DND-41 (cell line): ENCODE data around the gene DCST1.
A peak's percentile ranks its signal among the peaks of the same experiment; 100 is the strongest.

Source experiments
- ATAC-seq: fragments of 200-7000 bp; cut with Tn5 transposase; 3 replicates; pipeline ENCODE4 v1.9.1; 2021; ENCODE audit warnings: low read depth; ENCODE audit not compliant: insufficient read depth
- DNase-seq: peaks from one replicate; pipeline ENCODE4 v3.0.0-alpha.2; 2020
- H2AFZ ChIP-seq: 2 replicates; pipeline ENCODE4 v1.6.0; 2012; ENCODE audit warnings: low read depth, low read length
- H3K27ac ChIP-seq: 2 replicates; pipeline ENCODE4 v1.5.1; 2012; ENCODE audit warnings: low read length, inconsistent platforms
- H3K27me3 ChIP-seq: fragments of 200-600 bp; sonication (generic); 2 replicates; pipeline ENCODE4 v1.6.0; 2012; ENCODE audit warnings: low read length, mild to moderate bottlenecking, inconsistent platforms; ENCODE audit not compliant: insufficient read depth, poor library complexity
- H3K36me3 ChIP-seq: 2 replicates; pipeline ENCODE4 v1.5.1; 2012; ENCODE audit warnings: low read length, inconsistent platforms; ENCODE audit not compliant: insufficient read depth
- H3K4me1 ChIP-seq: 2 replicates; pipeline ENCODE4 v1.5.1; 2012; ENCODE audit warnings: mild to moderate bottlenecking, low read length; ENCODE audit not compliant: insufficient read depth
- H3K4me2 ChIP-seq: 2 replicates; pipeline ENCODE4 v1.6.0; 2012; ENCODE audit warnings: mild to moderate bottlenecking, moderate library complexity, low read length, inconsistent platforms; ENCODE audit not compliant: insufficient read depth
- H3K4me3 ChIP-seq, 2 experiments: fragments of 200-600 bp in 1 of 2; shearing (Covaris generic) in 1 of 2; 2 replicates each; pipeline ENCODE4 v1.5.1; 2012 to 2016; ENCODE audit warnings: inconsistent platforms in 2 of 2, low read length in 2 of 2, mild to moderate bottlenecking in 2 of 2, low read depth in 1 of 2, moderate library complexity in 1 of 2
- H3K79me2 ChIP-seq: 2 replicates; pipeline ENCODE4 v1.6.0; 2012; ENCODE audit warnings: low read length, inconsistent platforms; ENCODE audit not compliant: insufficient read depth
- H3K9ac ChIP-seq: 2 replicates; pipeline ENCODE4 v1.6.0; 2012; ENCODE audit warnings: low read depth, mild to moderate bottlenecking, inconsistent platforms, low read length, moderate library complexity
- H3K9me3 ChIP-seq: 2 replicates; pipeline ENCODE4 v1.5.1; 2012; ENCODE audit warnings: low read length, moderate library complexity, mild to moderate bottlenecking, inconsistent platforms; ENCODE audit not compliant: insufficient read depth, severe bottlenecking
- H4K20me1 ChIP-seq: 2 replicates; pipeline ENCODE4 v1.6.0; 2012; ENCODE audit warnings: low read length; ENCODE audit not compliant: insufficient read depth
- CTCF ChIP-seq: IDR thresholded peaks from 2 replicates; pipeline ENCODE4 v1.5.1; 2012; ENCODE audit warnings: borderline replicate concordance, low read length, moderate library complexity, mild to moderate bottlenecking; ENCODE audit not compliant: poor library complexity, severe bottlenecking; ENCODE audit errors: extremely low read depth
- EZH2 ChIP-seq: IDR thresholded peaks from 3 replicates; pipeline ENCODE4 v1.6.1; 2012; ENCODE audit warnings: borderline replicate concordance, low read depth, mild to moderate bottlenecking, moderate library complexity, low read length, inconsistent platforms; ENCODE audit not compliant: severe bottlenecking

DCST1 gene

GRCh38 chr1:155043793-155044192 lies 10.2 kb downstream of the DCST1 start:
- no peak overlapping the region for H3K9ac ChIP-seq
- H2AFZ ChIP-seq = no peak overlapping the region
- no peaks in the 10 kb centered on the region for H3K79me2 ChIP-seq
- H4K20me1 ChIP-seq = peaks cover 5% of the 10 kb centered on the region
- no peaks in the 10 kb centered on the region for H3K4me1 ChIP-seq
- DNase-seq (no peak), ATAC-seq (no peak)
- no peaks in the 10 kb centered on the region for H3K36me3 ChIP-seq
- no peak overlapping the region for H3K4me3 ChIP-seq
- no peak for TF ChIP-seq EZH2
- TF ChIP-seq CTCF = no peak
- no peak overlapping the region for H3K4me2 ChIP-seq
- H3K27ac ChIP-seq = no peak overlapping the region
- H3K27me3 ChIP-seq = peaks cover 30% of the 10 kb centered on the region
- no peaks in the 10 kb centered on the region for H3K9me3 ChIP-seq

- no peak overlapping the region for H3K27ac ChIP-seq
- ATAC-seq = no peak
- H3K9ac ChIP-seq = no peak overlapping the region
- H3K4me2 ChIP-seq = no peak overlapping the region
- no peaks in the 10 kb centered on the region for H3K79me2 ChIP-seq
- no peaks in the 10 kb centered on the region for H3K36me3 ChIP-seq
- H3K4me1 ChIP-seq = no peaks in the 10 kb centered on the region
- DNase-seq = no peak
- H4K20me1 ChIP-seq = peaks cover 5% of the 10 kb centered on the region
- peaks cover 30% of the 10 kb centered on the region for H3K27me3 ChIP-seq
- H2AFZ ChIP-seq = no peak overlapping the region
- H3K9me3 ChIP-seq = no peaks in the 10 kb centered on the region
- H3K4me3 ChIP-seq = no peak overlapping the region
- TF ChIP-seq EZH2 (no peak), CTCF (no peak)
Observed at GRCh38 chr1:155044365-155044764, 10.7 kb downstream of the DCST1 start.

- TF ChIP-seq EZH2 (no peak), CTCF (peak; percentile 74)
- peaks cover 5% of the 10 kb centered on the region; the same call in 1 of the 2 replicates for H4K20me1 ChIP-seq
- H3K4me3 ChIP-seq = no peak overlapping the region
- peak; percentile 91 for ATAC-seq
- H3K27ac ChIP-seq = no peak overlapping the region
- H3K4me1 ChIP-seq = no peaks in the 10 kb centered on the region
- no peaks in the 10 kb centered on the region for H3K79me2 ChIP-seq
- no peaks in the 10 kb centered on the region for H3K36me3 ChIP-seq
- H3K9me3 ChIP-seq = no peaks in the 10 kb centered on the region
- H3K4me2 ChIP-seq = no peak overlapping the region
- DNase-seq = peak; percentile 60
- no peak overlapping the region for H2AFZ ChIP-seq
- H3K9ac ChIP-seq = no peak overlapping the region
- peaks cover 32% of the 10 kb centered on the region for H3K27me3 ChIP-seq
Observed at GRCh38 chr1:155044812-155045657, 11.4 kb downstream of the DCST1 start.
